LNCaP clone FGC (cell line): ENCODE measurements around the gene SYT6.

Experiments used
- DNase-seq: peaks from one replicate; pipeline ENCODE4 v3.0.0-alpha.2; 2011; ENCODE audit warnings: low read depth
- H3K4me3 ChIP-seq: 2 replicates; pipeline ENCODE4 v1.5.1; 2011; ENCODE audit warnings: mild to moderate bottlenecking, low read depth, low read length, control low read depth
- CTCF ChIP-seq: IDR thresholded peaks from 2 replicates; pipeline ENCODE4 v1.5.1; 2012; ENCODE audit warnings: mild to moderate bottlenecking; ENCODE audit not compliant: control insufficient read depth, insufficient read depth; ENCODE audit errors: extremely low read depth

Gene SYT6

GRCh38 chr1:114153261-114154145, at the start of gene SYT6:
Gene SYT6, minus strand, starts transcription at chr1:114153869. Its CDS starts 97 bp downstream, at chr1:114153772.
- no peak for DNase-seq
- H3K4me3 ChIP-seq, result no peak within 1 kb of the TSS
- TF ChIP-seq CTCF, result no peak

- no peak for DNase-seq
- no peak overlapping the region for H3K4me3 ChIP-seq
- TF ChIP-seq CTCF, result no peak
Observed at GRCh38 chr1:114201486-114201885, 47.8 kb upstream of the SYT6 start.

GRCh38 chr1:114199017-114199594, 45.4 kb upstream of the SYT6 start:
- no peak for DNase-seq
- H3K4me3 ChIP-seq, result no peak overlapping the region
- no peak for TF ChIP-seq CTCF

- TF ChIP-seq CTCF, result no peak
- DNase-seq, result no peak
- no peak overlapping the region for H3K4me3 ChIP-seq
Observed at GRCh38 chr1:114196992-114197907, 43.6 kb upstream of the SYT6 start.

GRCh38 chr1:114195819-114196218, 42.1 kb upstream of the SYT6 start:
- DNase-seq, result no peak
- no peak overlapping the region for H3K4me3 ChIP-seq
- TF ChIP-seq CTCF, result no peak

GRCh38 chr1:114192328-114192727, 38.7 kb upstream of the SYT6 start:
- no peak for TF ChIP-seq CTCF
- H3K4me3 ChIP-seq, result no peak overlapping the region
- DNase-seq, result no peak
